Bronchial epithelial cell (primary cell): Measurements from ENCODE around the gene TRIM10. TPM values are rescaled to one million over a fixed set of nuclear protein-coding genes. Genes with fewer than 3 reads are reported as not detected.
A peak's percentile ranks its signal among the peaks of the same experiment; 100 is the strongest.
"Not testable (repeated sequence)": the region's sequence is repeated elsewhere in the genome, so short reads cannot be mapped to it uniquely, and the experiment has no call there.

Source experiments
- DNase-seq: peaks from one replicate; pipeline ENCODE4 v3.0.0-alpha.2; 2010; ENCODE audit warnings: low read depth
- FAIRE-seq: peaks from 2 replicates; lab custom pipeline; 2011; peaks lifted over from hg19 to GRCh38; lab: Jason Lieb, UNC
- H3K27me3 ChIP-seq: 2 replicates; pipeline ENCODE4 v1.5.1; 2011; ENCODE audit warnings: low read length; ENCODE audit not compliant: control insufficient read depth, insufficient read depth
- H3K36me3 ChIP-seq: 2 replicates; pipeline ENCODE4 v1.5.1; 2011; ENCODE audit warnings: low read length; ENCODE audit not compliant: control insufficient read depth, insufficient read depth
- H3K4me3 ChIP-seq: 2 replicates; pipeline ENCODE4 v1.5.1; 2011; ENCODE audit warnings: mild to moderate bottlenecking, low read depth, low read length, control low read depth
- CTCF ChIP-seq: IDR thresholded peaks from 2 replicates; pipeline ENCODE4 v1.5.1; 2011; ENCODE audit warnings: mild to moderate bottlenecking, moderate library complexity, low read length, control low read depth, inconsistent platforms; ENCODE audit not compliant: insufficient read depth, severe bottlenecking
- total RNA-seq: library from RNA; depleted of rRNA; stranded (reverse); fragments of >200 nt; gene quantifications from 2 replicates; pipeline ENCODE4 v1.2.1, GENCODE V29; 2014

TRIM10 gene
- total RNA-seq, 1 donor from 2014 or later, result not detected

DNA sequence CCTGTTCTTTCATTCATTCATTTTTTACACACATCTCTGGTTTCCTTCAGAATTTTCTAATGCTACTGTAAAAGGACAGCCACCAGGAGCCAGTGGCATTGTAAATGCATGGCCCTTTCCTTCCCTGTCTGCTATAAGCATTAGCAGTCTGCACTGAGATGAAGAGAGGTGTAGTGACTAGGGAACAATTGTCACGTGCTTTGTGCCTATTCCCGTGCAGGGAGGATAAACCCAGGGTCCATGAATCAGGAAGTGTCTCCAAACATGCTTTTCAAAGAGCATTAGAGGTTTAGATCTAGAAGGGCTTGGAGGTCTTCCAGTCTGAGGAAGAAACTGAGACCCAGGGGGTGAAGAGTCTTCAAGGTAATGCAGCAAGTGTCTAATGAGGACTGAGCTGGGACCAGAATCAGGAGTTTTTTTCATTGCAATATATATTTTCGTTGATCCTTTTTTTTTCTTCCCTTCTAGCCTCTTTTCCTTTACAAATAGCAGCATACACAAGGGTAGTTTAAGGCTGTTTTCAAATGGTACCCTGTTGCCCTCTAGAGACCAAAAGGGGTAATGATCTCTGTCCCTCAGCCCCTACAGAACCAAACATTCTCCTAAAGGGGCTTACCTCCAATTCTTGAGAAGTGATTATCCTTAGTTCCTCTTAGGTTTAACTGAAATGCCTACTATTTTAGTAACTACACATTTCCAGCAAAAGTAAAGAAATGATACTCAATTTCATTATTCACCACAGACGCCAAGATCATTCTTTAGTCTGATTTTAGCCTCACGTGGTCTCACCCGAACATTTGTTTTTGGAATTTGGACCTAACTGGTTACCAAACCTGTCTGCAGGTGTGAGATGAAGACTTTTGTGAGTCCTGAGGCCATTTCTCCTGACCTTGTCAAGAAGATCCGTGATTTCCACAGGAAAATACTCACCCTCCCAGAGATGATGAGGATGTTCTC lies 8.9 kb upstream of the TRIM10 start:
- TF ChIP-seq CTCF, result peak; percentile 79
- no peak for FAIRE-seq
- peak; percentile 58 for DNase-seq
- peaks cover 27% of the 10 kb centered on the region for H3K27me3 ChIP-seq
- H3K4me3 ChIP-seq, result no peak overlapping the region
- no peaks in the 10 kb centered on the region for H3K36me3 ChIP-seq

DNA sequence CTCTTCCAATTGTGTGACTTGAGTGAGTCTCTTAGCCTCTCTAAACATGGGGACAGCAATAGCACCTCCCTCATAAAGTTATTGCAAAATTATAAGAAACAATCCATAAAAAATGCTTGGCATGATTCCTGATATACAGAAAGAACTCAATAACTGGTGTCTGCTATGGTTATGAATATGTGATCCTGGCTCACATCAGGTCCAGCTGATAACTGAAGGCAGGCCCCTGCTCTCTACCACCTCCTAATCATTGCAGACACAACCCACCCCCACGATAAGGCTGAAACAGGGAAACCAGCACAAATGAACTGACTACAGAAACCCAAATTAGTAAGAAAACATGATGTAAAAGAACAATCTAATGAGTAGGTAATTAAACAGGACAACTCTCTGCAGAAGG lies 7.7 kb upstream of the TRIM10 start:
- TF ChIP-seq CTCF, result no peak
- Histone ChIP-seq H3K36me3 (no peaks in the 10 kb centered on the region), H3K4me3 (no peak overlapping the region), H3K27me3 (peaks cover 27% of the 10 kb centered on the region)
- DNase-seq (no peak), FAIRE-seq (no peak)

DNA sequence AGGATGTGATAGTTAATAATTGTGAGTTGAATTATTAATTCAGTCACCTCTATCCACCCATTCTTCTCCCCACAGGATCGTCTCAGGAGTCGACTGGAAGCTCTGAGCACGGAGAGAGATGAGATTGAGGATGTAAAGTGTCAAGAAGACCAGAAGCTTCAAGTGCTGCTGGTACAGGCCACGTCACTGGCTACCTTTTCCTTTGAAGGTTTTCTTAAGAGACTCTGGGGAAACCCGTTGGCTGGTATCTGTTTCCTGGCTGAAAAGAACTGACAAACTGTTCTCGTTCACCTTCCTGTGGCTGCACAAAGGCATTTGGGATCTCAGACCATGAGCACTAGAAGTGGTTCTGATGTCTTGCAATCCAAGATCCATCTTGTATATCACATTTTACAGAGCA lies 6.1 kb upstream of the TRIM10 start:
- FAIRE-seq, result no peak
- DNase-seq, result no peak
- no peak for TF ChIP-seq CTCF
- H3K36me3 ChIP-seq, result no peaks in the 10 kb centered on the region
- no peak overlapping the region for H3K4me3 ChIP-seq
- H3K27me3 ChIP-seq, result peaks cover 20% of the 10 kb centered on the region

DNA sequence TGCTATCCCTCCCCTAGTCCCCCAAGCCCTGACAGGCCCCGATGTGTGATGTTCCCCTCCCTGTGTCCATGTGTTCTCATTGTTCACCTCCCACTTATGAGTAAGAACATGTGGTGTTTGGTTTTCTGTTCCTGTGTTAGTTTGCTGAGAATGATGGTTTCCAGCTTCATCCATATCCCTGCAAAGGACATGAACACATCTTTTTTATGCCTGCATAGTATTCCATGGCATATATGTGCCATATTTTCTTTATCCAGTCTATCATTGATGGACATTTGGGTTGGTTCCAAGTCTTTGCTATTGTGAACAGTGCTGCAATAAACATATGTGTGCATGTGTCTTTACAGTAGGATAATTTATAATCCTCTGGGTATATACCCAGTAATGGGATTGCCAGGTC lies 4.2 kb upstream of the TRIM10 start:
- not testable (repeated sequence) for FAIRE-seq, DNase-seq, H3K27me3 ChIP-seq, H3K4me3 ChIP-seq, H3K36me3 ChIP-seq

DNA sequence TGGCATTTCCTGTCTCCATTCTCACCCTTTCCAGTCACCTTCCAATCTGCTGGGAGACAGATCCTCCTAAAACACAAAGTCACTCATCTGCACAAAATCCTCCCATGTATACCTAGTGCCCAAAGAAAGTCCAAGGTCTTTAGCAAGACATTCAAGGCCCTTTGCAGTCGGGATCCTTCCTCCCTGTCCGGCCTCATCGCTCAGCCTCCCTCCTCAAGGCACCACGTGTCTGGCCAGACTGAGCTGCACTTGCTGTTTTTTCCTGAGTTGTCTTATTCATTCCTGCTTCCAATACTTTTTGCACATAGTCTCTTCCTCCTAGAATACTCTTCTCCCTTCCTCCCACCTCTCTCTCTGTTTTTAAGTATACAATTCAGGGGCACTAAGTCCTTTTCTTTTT lies 3.7 kb upstream of the TRIM10 start:
- peaks cover 6% of the 10 kb centered on the region for H3K27me3 ChIP-seq
- peak; percentile 18 for FAIRE-seq
- TF ChIP-seq CTCF, result no peak
- DNase-seq, result no peak
- H3K36me3 ChIP-seq, result no peaks in the 10 kb centered on the region
- H3K4me3 ChIP-seq, result no peak overlapping the region

- FAIRE-seq (no peak), DNase-seq (no peak)
- peaks cover 6% of the 10 kb centered on the region for H3K27me3 ChIP-seq
- no peak for TF ChIP-seq CTCF
- H3K4me3 ChIP-seq, result no peak overlapping the region
- no peaks in the 10 kb centered on the region for H3K36me3 ChIP-seq
Observed at GRCh38 chr6:30163918-30164654, 3.1 kb upstream of the TRIM10 start.
